ENCODE results near the gene HINT2.

- TF ChIP-seq CTCF (IDR thresholded peaks at IDR 0.05) (no peak), POLR2A (IDR thresholded peaks at IDR 0.05) (no peak)
These were observed 26.7 kb upstream of the HINT2 start for GRCh38 chr9:35841645-35841900.

All from body of pancreas (tissue), 4 donors.